HTR-8/SVneo (cell line): ENCODE data around the gene SFMBT2.
A peak's percentile ranks its signal among the peaks of the same experiment; 100 is the strongest.

Experiments used
- DNase-seq: peaks from one replicate; pipeline ENCODE4 v3.0.0; 2011; ENCODE audit warnings: low spot score, mixed read lengths; ENCODE audit not compliant: insufficient read length
- FAIRE-seq: peaks from 2 replicates; lab custom pipeline; 2011; peaks lifted over from hg19 to GRCh38; lab: Jason Lieb, UNC

The SFMBT2 gene

DNA sequence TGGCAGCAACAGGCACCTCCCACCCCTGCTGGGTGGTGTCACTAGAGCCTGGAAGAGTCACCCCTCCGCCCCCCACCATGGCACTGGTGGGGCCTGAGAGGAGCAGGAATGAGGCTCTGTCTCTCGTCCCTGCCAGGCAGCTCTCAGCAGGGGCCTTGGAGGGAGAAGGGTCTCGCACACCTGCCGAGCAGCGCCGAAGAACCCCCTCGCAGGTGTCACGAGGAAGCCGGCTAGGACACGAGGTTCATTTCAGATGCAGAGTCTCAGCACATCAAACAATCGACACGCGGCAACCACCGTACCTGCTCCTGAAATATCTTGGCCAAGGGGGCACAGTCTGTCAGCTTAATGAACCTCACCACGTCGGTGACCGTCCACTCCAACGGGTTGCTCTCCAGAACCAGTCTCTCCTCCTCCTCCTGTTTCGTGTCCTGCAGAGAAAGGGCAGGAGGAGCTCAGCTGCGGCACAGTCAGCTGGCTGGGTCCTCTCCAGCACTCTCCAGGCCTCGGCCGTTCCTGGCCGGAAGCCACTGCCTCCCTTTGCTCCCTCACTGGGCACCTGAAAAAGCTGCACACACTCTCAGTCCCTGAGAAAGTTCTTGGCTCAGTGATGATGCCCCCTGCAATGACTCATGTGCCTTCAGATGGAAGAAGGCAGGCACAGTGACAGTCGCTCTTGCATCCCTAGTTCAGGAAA is 240.1 kb downstream of the SFMBT2 start:
- DNase-seq (no peak), FAIRE-seq (no peak)

- DNase-seq: no peak
- no peak for FAIRE-seq
Measured at GRCh38 chr10:7168414-7168813, 242.4 kb downstream of the SFMBT2 start.

DNA sequence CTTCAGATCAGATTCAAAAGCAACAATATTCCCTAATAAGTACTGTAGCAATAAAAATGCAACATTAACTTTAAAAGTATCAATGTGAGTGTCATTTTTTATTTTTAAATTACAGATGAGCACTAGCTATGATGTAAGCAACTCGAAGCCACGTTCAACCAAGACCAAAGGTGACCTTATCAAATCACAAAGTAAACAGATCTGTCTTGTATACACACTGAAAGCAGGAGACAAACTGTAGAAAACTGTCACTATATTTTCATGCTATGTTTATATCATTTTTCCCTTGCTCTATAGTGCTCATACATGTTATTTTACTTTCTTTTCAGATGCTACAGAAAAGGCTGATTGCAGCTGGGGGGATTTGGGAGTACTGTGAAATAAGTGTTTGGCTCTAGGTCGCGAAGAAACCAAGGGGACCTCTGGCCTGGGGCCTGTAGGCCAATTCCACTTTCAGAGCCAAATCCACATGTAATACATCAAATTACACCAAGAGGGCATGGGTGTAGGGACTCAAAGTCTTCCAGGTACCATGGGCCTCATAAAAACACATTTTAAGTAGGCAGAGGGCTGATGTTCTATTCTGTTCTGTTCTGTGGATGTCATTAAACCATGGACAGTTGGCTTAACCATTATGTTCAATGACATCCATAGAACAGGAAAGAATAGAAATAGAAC is 245.2 kb downstream of the SFMBT2 start:
- FAIRE-seq: no peak
- no peak for DNase-seq

GRCh38 chr10:7164955-7165354 is 245.9 kb downstream of the SFMBT2 start:
- DNase-seq (no peak), FAIRE-seq (no peak)

- no peak for FAIRE-seq
- DNase-seq: no peak
Measured at GRCh38 chr10:7162331-7162730, 248.5 kb downstream of the SFMBT2 start.

GRCh38 chr10:7161484-7162250 is 249.2 kb downstream of the SFMBT2 start:
- FAIRE-seq: no peak

DNA sequence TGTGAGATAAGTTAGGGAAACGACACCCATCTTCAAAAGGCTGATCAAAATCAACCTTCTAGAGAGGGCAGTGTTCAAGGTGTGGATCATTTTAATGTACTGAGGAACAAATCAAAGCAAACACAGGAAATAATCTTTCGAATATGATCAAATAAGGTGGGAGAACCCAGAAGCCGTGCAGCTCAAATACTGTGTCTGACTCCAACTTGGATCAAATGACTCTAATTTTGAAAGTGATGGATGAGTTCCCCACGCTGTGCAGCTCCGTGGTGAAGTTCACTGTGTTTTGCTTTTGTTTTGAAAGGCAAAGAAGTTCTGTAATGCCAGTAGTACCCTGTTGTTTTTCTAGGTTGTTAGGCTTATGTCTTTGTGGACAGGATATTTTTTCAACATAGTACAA is 250.9 kb downstream of the SFMBT2 start:
- no peak for DNase-seq
- no peak for FAIRE-seq

More at GRCh38 chr10:7161484-7162250, 249.2 kb downstream of the SFMBT2 start:
- DNase-seq: no peak

- no peak for DNase-seq
- no peak for FAIRE-seq
Measured at GRCh38 chr10:7159517-7159916, 251.3 kb downstream of the SFMBT2 start.

GRCh38 chr10:7157091-7157490 is 253.7 kb downstream of the SFMBT2 start:
- FAIRE-seq (no peak), DNase-seq (no peak)

DNA sequence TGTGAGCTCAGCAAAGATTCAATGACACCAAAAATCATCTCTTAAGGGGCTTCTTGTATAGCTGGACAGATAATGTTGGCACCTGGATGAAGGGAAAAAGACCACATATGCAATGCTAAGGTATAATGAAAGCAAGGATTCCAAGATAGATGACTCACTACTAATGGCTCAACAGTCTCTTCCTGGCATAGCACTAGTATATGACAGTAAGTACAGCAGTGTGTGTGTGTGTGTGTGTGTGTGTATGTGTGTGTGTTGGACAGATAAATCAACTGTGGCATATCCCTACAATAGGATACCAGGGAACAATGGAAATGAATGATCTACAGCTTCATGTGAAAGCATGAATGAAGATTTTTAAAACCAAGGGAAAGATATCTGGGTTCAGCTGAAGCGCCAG is 257.1 kb downstream of the SFMBT2 start:
- no peak for FAIRE-seq

DNA sequence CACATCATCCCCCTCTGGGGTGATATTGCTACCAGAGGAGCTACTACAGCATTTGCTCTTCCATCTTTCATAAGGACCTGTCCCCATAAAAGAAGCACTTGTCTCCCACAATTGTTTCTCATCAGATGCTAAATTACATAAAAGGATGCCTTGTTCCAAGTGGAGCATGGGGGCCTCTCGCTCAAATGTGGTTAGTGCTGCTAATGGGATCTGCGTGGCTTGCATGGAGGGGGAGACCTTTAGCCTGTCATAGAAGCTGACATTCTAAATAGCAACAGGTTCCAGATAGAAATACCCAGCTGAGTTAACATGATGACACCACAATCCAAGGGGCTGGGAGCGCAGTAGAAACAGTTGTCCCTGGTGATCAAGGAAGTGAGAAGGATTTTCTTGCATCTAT is 257.9 kb downstream of the SFMBT2 start:
- no peak for DNase-seq
- FAIRE-seq: no peak

More for the DNA sequence above, 257.1 kb downstream of the SFMBT2 start:
- DNase-seq: peak; percentile 22

GRCh38 chr10:7152341-7152740 is 258.5 kb downstream of the SFMBT2 start:
- no peak for FAIRE-seq
- no peak for DNase-seq

DNA sequence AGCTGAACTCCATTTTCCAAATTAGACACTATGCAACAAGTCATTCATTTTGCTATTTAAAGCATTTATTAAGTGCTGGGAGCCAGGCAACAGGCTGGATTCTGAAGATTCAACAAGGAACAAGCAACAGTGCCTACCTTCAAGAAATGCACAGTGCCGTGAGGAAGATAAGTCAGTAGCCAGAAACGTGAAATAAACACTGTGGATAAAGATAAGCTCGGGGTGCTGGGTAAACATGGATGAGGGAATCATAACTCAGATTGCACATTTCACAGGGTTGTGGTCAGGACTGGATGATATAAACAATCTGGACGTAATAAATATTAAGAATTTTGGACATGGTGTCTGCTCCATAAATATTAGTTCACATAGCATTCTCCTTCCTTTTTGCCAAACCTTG is 259.3 kb downstream of the SFMBT2 start:
- no peak for DNase-seq
- FAIRE-seq: no peak

DNA sequence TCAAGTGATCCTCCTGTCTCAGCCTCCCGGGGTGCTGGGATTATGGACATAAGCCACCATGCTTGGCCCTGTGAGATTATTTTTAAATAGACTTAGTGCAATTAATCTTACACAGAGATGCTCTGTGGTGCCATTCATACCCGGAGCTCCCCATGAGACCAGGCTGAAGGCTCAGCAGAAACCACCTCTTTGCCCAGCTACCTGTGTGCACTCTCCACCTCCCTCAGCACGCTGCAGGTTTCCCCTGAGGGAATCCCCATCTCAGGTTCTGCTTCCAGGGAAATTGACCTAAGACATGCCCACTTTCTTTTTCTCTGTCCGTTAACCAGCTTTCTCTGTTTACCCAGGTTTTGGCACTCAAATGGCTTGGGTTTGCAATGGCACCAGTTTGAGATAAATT is 260.5 kb downstream of the SFMBT2 start:
- FAIRE-seq (no peak), DNase-seq (no peak)

DNA sequence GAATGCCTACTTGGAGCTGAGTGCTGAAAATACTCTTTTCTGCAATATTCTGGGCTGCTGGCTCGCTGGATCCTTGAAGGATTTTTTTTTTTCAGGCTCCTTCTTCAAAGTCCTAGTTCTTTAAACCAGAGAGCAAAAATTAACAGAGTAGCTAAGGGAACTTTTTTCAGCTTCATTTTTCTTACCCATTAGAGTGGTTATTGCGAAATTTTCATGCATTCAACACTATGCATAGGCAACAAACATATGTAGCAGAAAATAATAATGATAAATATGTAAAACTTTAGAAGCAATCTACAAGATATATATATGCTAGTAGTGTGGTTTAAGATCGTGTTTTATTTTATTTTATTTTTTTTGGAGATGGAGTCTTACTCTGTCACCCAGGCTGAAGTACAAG is 264.6 kb downstream of the SFMBT2 start:
- DNase-seq (no peak), FAIRE-seq (no peak)

GRCh38 chr10:7136016-7136415 is 274.8 kb downstream of the SFMBT2 start:
- DNase-seq (no peak), FAIRE-seq (no peak)

- DNase-seq: no peak
- no peak for FAIRE-seq
Measured at GRCh38 chr10:7135188-7135587, 275.6 kb downstream of the SFMBT2 start.

- FAIRE-seq (no peak), DNase-seq (no peak)
Measured at GRCh38 chr10:7134448-7134847, 276.4 kb downstream of the SFMBT2 start.

DNA sequence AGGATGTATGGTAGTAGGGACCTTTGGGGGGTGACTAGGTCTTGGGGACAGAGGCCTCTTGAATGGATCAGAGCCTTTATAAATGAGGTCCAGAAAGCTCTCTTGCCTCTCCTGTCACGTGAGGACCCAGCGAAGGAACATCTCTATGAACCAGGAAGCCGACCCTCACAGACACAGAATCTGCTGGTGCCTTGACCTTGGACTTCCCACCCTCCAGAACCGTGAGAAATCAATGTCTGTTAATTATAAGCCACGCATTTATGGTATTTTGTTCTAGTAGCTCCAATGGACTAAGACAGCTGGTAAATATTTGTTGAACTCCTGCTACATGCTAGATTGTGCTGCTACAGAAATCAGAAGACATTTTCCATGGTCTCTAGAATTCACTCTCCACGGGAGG is 276.9 kb downstream of the SFMBT2 start:
- no peak for DNase-seq
- FAIRE-seq: no peak

GRCh38 chr10:7133278-7133677 is 277.6 kb downstream of the SFMBT2 start:
- no peak for FAIRE-seq
- DNase-seq: no peak

- FAIRE-seq: no peak
- no peak for DNase-seq
Measured at GRCh38 chr10:7130191-7130911, 280.5 kb downstream of the SFMBT2 start.
